ENCODE data around the gene TCF4. TPM values are rescaled to one million over a fixed set of nuclear protein-coding genes. Genes with fewer than 3 reads are reported as not detected.

Gene TCF4
- total RNA-seq, 1 experiment from 2014 or later = 104 TPM

- TF ChIP-seq ERG (CRISPR knock-in tag; IDR thresholded peaks at IDR 0.05) (no peak), SP1 (CRISPR knock-in tag; conservative IDR thresholded peaks at IDR 0.05) (no peak), IRF2 (CRISPR knock-in tag; IDR thresholded peaks at IDR 0.05; ENCODE audit: borderline replicate concordance, low read depth) (no peak), STAT6 (CRISPR knock-in tag; conservative IDR thresholded peaks at IDR 0.05; ENCODE audit: low read depth) (no peak), RELA (CRISPR knock-in tag; IDR thresholded peaks at IDR 0.05; ENCODE audit: borderline replicate concordance) (no peak), E2F1 (CRISPR knock-in tag; IDR thresholded peaks at IDR 0.05) (no peak)
These were observed 12.0 kb downstream of the TCF4 start (continued) for GRCh38 chr18:55576001-55576400.

GRCh38 chr18:55575066-55575465, 12.9 kb downstream of the TCF4 start:
- H3K27ac Mint-ChIP-seq = no peak overlapping the region
- ChIA-PET POLR2A (no interaction called here), CTCF (no interaction called here)
- H3K9me3 Mint-ChIP-seq = no peaks in the 10 kb centered on the region
- DNase-seq (ENCODE audit: low spot score) = no peak
- H3K4me1 Mint-ChIP-seq = peaks cover 82% of the 10 kb centered on the region
- no peaks in the 10 kb centered on the region; the same call in 1 of the 2 replicates for H3K36me3 Mint-ChIP-seq
- no peak for ATAC-seq
- no peaks in the 10 kb centered on the region for H3K27me3 Mint-ChIP-seq (ENCODE audit: low read depth)
- no peak overlapping the region for H3K4me3 Mint-ChIP-seq
- TF ChIP-seq E2F4 (CRISPR knock-in tag; IDR thresholded peaks at IDR 0.05; ENCODE audit: borderline replicate concordance, low read depth) = no peak
- TF ChIP-seq GTF2I (CRISPR knock-in tag; conservative IDR thresholded peaks at IDR 0.05) = no peak
- TF ChIP-seq PREB (CRISPR knock-in tag; IDR thresholded peaks at IDR 0.05; ENCODE audit: borderline replicate concordance) = no peak
- no peak for TF ChIP-seq ZSCAN18 (CRISPR knock-in tag; IDR thresholded peaks at IDR 0.05)
- TF ChIP-seq E2F1 (CRISPR knock-in tag; IDR thresholded peaks at IDR 0.05) = no peak
- no peak for TF ChIP-seq CDX4 (CRISPR knock-in tag; IDR thresholded peaks at IDR 0.05; ENCODE audit: borderline replicate concordance)
- no peak for TF ChIP-seq ATF1 (CRISPR knock-in tag; IDR thresholded peaks at IDR 0.05)
- no peak for TF ChIP-seq ZNF425 (CRISPR knock-in tag; conservative IDR thresholded peaks at IDR 0.05)
- no peak for TF ChIP-seq TCF7 (CRISPR knock-in tag; IDR thresholded peaks at IDR 0.05; ENCODE audit: low read depth)
- TF ChIP-seq SMAD3 (CRISPR knock-in tag; IDR thresholded peaks at IDR 0.05; ENCODE audit: borderline replicate concordance) = no peak
- no peak for TF ChIP-seq NFYB (CRISPR knock-in tag; conservative IDR thresholded peaks at IDR 0.05; ENCODE audit: low read depth)
- no peak for TF ChIP-seq TEAD4 (CRISPR knock-in tag; IDR thresholded peaks at IDR 0.05)
- TF ChIP-seq AFF4 (CRISPR knock-in tag; IDR thresholded peaks at IDR 0.05; ENCODE audit: borderline replicate concordance) = no peak

Data from WTC11 (cell line).